Superior temporal gyrus (tissue), 1 donor: ENCODE measurements around the gene CELSR2.

ENCODE experiments used
- DNase-seq: peaks from one replicate; pipeline ENCODE4 v3.0.0-alpha.2; 2016; ENCODE audit errors: extremely low spot score

The CELSR2 gene

DNA sequence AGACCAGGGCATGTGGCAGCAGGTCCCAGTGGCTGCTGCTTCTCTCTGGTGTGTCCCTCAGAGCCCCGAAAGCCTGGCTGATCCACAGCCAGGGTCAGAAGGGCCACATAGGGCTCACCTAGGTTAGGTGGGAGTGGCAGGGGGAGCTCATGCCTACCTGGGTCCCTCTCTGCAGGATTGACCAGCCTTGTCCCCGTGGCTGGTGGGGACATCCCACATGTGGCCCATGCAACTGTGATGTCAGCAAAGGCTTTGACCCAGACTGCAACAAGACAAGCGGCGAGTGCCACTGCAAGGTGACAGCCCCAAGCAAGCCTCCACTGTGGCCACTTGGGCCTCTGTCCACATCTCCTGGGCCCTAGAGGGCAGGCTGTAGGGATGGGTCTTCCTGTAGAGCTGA is 15.7 kb downstream of the CELSR2 start:
- DNase-seq = no peak

DNA sequence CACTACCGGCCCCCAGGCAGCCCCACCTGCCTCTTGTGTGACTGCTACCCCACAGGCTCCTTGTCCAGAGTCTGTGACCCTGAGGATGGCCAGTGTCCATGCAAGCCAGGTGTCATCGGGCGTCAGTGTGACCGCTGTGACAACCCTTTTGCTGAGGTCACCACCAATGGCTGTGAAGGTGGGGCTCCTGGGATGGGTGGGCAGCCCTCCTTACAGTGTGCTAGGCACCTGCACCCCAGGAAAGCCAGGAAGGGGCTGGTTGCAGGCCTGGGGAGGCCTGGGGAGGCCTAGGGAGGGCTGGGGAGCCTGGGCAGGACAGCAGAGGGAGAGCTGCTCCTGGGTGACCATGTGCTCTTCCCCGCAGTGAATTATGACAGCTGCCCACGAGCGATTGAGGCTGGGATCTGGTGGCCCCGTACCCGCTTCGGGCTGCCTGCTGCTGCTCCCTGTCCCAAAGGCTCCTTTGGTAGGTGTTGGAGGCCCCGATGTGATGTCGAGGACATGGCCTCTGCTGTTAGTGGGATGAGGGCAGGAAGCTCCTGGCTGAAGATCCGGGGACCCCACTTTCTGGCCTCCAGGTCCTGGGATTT is 16.5 kb downstream of the CELSR2 start:
- no peak for DNase-seq

DNA sequence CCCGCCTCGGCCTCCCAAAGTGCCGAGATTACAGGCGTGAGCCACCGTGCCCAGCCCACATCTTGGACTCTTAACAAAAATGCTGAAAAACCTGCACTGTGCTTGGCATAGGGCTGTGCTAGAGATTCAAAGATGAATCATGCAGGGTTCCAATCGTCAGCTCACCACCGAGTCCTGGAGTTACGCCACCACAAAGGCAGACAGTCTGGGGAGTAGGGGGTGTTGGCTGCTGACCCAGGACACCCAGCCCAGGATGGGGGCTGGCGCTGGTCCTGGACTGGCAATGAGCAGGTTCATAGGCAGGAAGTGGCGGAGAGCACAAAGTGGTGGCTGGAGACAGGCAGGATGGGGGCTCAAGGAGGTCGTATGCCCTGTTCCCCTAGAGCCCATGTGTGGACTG is 17.6 kb downstream of the CELSR2 start:
- DNase-seq = no peak

DNA sequence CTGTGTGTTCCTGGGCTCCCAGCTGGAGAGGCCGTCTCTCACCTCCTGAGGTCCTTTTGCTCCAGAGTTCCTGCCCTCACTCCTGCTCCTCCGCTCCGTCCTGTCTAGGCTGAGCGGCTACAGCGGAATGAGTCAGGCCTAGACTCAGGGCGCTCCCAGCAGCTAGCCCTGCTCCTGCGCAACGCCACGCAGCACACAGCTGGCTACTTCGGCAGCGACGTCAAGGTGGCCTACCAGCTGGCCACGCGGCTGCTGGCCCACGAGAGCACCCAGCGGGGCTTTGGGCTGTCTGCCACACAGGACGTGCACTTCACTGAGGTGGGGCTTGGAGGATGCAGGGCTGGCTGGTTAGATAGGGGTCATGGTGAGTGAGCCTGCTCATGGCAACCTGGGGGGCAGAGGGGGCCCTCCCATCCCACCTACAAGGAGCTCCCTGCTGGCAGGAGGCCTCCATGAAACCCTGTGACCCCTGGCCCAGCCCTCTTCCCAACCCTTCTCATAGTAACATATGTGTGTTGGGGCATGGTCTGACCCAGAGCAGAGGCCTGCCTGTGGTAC is 18.5 kb downstream of the CELSR2 start:
- no peak for DNase-seq

DNA sequence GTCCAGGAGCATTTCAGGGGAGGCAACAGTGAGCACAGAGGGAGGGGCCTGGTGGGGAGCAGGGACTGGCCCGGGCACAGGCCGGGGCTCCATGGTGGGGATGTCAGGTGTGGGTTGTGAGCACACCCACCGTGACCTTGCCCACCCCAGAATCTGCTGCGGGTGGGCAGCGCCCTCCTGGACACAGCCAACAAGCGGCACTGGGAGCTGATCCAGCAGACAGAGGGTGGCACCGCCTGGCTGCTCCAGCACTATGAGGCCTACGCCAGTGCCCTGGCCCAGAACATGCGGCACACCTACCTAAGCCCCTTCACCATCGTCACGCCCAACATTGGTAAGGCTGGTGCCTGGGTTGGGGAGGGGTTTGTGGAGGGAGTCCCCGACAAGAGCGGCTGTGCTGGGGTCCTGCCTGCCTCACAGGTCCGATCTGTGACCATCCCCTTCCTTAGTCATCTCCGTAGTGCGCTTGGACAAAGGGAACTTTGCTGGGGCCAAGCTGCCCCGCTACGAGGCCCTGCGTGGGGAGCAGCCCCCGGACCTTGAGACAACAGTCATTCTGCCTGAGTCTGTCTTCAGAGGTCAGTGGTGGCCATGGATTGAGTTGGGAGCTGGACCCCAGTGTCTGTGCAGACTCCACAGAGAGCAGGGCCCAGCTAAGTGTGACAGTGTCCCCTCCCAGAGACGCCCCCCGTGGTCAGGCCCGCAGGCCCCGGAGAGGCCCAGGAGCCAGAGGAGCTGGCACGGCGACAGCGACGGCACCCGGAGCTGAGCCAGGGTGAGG is 19.3 kb downstream of the CELSR2 start:
- DNase-seq = no peak

- DNase-seq = no peak
Observed at GRCh38 chr1:109269212-109269980, 20.1 kb downstream of the CELSR2 start.

- DNase-seq = no peak
Observed at GRCh38 chr1:109269981-109270622, 20.8 kb downstream of the CELSR2 start.

GRCh38 chr1:109270623-109271317 is 21.4 kb downstream of the CELSR2 start:
- no peak for DNase-seq

DNA sequence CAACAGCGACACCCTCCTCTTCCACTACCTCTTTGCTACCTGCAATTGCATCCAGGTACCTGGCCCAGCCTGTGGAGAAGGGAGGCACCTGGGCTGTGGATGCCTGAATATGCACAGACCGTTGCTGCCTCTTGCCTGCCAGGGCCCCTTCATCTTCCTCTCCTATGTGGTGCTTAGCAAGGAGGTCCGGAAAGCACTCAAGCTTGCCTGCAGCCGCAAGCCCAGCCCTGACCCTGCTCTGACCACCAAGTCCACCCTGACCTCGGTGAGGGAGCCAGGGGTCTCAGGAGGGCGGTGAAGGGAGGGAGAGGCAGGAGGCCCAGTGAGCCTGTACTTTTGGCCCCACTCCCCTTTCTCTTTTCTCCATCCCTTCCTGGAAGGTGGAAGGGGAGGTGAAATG is 22.1 kb downstream of the CELSR2 start:
- no peak for DNase-seq

DNA sequence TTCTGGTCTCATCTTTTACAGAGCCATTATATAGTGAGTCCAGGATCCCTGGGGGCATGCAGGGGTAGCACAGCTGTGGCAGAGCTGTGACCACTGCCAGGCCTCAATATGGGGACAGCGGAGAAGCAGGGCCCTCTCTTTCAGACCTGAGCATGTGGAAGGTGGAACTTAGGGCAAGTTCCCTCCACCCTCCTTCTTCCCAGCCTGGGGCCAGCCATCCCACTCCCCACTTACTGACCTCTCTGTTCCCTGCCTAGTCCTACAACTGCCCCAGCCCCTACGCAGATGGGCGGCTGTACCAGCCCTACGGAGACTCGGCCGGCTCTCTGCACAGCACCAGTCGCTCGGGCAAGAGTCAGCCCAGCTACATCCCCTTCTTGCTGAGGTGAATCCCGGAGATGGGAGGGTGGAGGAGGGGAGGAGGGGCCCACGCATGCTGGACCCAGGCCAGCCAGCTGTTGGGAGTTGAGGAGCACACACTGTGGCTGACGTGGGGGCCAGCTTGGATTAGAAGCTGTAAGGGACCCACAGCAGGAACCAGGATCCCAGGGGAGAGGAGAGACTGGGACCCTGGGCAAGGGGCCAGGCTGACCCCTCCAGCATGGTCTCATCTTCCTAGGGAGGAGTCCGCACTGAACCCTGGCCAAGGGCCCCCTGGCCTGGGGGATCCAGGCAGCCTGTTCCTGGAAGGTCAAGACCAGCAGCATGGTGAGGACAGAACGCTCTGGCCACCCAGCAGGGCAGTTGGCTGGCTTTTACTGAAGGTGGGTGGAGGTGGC is 22.9 kb downstream of the CELSR2 start:
- no peak for DNase-seq

DNA sequence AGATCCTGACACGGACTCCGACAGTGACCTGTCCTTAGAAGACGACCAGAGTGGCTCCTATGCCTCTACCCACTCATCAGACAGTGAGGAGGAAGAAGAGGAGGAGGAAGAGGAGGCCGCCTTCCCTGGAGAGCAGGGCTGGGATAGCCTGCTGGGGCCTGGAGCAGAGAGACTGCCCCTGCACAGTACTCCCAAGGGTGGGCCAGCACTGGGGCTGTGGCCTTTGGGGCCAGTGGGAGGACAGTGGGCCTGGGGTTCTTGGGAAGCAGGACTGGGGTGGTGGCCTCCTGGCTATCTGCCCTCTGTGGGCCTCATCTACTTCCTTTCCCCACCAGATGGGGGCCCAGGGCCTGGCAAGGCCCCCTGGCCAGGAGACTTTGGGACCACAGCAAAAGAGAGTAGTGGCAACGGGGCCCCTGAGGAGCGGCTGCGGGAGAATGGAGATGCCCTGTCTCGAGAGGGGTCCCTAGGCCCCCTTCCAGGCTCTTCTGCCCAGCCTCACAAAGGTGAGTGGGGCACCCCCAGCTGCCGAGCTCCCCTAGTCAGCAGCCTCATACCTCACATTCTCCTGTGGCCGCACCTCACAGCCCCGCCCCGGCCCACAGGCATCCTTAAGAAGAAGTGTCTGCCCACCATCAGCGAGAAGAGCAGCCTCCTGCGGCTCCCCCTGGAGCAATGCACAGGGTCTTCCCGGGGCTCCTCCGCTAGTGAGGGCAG is 23.6 kb downstream of the CELSR2 start:
- no peak for DNase-seq

DNA sequence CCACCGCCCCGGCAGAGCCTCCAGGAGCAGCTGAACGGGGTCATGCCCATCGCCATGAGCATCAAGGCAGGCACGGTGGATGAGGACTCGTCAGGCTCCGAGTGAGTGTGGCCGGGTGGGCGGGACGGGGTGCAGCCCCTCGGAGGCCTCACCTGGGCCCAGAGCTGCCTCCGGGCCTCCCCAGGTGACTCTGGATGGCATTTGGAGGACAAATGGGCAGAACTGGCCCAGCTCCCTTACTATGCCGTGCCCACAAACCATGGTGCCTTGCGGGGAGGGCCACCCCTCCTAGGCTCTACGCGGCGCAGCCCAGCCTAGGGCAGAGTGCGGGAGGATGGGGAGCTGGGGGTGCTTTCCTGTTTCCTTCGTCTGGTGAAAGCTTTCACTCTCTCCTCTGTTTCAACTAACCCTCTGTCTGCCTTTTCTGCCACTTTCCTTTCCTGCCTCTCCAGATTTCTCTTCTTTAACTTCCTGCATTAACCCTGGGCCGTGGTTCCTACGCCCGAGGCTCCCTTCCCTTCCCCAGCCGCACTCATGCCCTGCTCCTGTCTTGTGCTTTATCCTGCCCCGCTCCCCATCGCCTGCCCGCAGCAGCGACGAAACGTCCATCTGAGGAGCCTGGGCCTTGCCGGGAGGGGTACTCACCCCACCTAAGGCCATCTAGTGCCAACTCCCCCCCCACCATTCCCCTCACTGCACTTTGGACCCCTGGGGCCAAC is 24.4 kb downstream of the CELSR2 start:
- peak; percentile 8 for DNase-seq

GRCh38 chr1:109274533-109275476 is 25.5 kb downstream of the CELSR2 start:
- DNase-seq = peak; percentile 19

- peak; percentile 27 for DNase-seq
Observed at GRCh38 chr1:109275706-109276345, 26.5 kb downstream of the CELSR2 start.

DNA sequence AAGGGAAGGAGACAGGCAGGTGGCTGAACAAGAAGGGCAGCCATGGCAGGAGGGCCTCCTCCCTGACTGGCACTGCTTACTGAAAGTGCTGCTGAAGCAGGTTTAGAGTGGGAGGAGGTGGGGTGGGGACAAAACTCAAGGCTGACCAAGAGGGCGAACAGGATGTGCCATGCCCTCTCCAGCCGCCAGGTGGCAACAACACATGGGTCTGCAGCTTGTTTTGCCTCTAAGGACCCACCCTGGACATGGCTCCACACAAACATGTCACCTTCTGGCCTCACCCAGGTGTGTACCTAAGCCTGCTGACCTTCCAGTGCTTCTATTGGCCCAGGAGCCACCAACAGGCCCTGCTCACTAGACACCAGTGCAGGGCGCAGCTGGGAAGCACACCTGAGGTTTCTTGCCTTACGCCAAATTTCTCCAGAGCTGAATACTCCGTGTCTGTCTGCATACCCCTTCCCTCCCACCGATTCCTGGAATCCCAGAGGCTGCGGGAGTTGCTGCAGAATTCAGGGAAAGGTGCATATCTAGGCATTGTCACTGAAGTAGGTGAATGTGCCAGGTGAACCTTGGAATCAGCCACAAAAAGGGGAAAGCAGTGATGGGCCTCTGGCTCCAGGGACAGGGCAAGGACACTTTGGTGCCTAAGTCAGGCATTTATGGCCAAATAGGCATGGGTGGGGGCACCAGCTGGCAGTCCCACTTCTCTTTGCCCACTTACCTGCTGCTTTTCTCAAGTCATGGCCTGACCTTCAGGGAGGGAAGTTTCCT is 28.3 kb downstream of the CELSR2 start:
- peak; percentile 91 for DNase-seq

DNA sequence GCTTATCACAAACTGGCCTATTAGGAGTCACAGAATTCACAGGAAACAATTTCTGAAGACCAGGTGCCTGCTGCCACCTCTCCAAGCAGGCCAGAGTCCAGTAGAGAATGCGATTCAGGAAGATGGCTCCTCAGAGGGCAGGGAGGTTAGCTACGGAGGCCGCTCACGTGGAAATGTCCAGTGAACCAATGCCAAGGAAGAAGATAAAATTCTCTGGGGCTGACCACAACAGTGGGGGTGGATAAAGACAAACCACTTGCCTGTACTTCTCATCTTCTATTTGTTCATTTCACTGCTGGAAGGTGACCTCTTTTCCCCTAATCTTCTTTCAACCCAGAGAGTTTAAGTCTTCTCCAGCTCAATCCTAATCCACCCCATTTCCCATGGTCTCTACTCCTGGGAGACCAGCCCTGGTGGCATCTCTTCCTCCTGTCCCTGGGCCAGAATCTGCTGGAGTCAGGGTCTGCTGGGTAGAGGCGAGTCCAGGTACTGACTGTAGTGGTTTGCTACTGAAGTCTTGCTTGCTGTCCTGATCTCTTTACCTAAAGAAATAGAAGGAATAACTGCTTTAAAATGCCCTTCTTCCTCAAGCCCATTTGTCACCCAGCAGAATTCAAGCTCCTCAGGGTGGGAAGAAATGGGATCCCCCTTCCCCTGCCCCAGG is 30.4 kb downstream of the CELSR2 start:
- DNase-seq = peak; percentile 34
